Central memory CD8-positive, alpha-beta T cell (primary cell): ENCODE measurements around the gene COA6.
A peak's percentile ranks its signal among the peaks of the same experiment; 100 is the strongest.

Source experiments
- ATAC-seq: fragments of 150-1000 bp; cut with Tn5 transposase; replicated peaks from 2 replicates; pipeline ENCODE4 v1.10.0; 2022; ENCODE audit warnings: mild to moderate bottlenecking, moderate FRiP score, moderate number of reproducible peaks; ENCODE audit not compliant: poor library complexity, severe bottlenecking; ENCODE audit errors: extremely low read depth
- DNase-seq, 2 donors: peaks; one replicate each; pipeline ENCODE4 v3.0.0; 2021; ENCODE audit warnings: low spot score in 2 of 2
- H3K27ac Mint-ChIP-seq: one replicate; pipeline ENCODE4 v1.8.0; 2022; ENCODE audit warnings: low read depth, mild to moderate bottlenecking, moderate library complexity, mixed read lengths
- H3K27me3 Mint-ChIP-seq: one replicate; pipeline ENCODE4 v1.8.0; 2022; ENCODE audit warnings: mixed read lengths
- H3K36me3 Mint-ChIP-seq: one replicate; pipeline ENCODE4 v1.8.0; 2022; ENCODE audit warnings: mild to moderate bottlenecking, moderate library complexity, mixed read lengths; ENCODE audit not compliant: insufficient read depth
- H3K4me1 Mint-ChIP-seq: one replicate; pipeline ENCODE4 v1.8.0; 2022; ENCODE audit warnings: mixed read lengths
- H3K4me3 Mint-ChIP-seq: one replicate; pipeline ENCODE4 v1.8.0; 2022; ENCODE audit warnings: mild to moderate bottlenecking, moderate library complexity, mixed read lengths
- H3K9me3 Mint-ChIP-seq: one replicate; pipeline ENCODE4 v1.8.0; 2022; ENCODE audit warnings: mixed read lengths

The COA6 gene

DNA sequence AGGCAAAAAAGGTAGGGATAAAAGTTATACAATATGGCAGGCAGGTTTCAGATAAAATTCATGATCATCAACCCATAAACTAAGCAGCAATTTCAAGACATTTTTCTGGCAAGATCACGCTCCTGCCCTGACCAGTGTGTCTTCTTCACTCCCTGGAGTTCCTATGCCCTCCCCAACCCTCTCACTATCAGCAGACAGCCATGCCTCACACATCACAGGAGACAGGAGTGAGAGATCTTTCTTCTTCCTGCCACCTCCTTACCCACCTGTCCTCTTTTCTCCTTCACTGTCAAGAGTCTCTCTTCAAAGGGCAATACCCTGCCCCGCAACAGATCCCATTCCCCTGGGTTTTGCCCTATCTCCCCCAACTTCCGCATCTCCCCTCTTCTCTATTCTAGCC is 28.4 kb downstream of the COA6 start:
- ATAC-seq (no peak), DNase-seq (no peak)
- Mint-ChIP-seq H3K27me3 (no peaks in the 10 kb centered on the region), H3K4me3 (peak overlapping the region; percentile 45), H3K27ac (peak overlapping the region; percentile 81), H3K36me3 (peaks cover 4% of the 10 kb centered on the region), H3K9me3 (no peaks in the 10 kb centered on the region), H3K4me1 (peaks cover 45% of the 10 kb centered on the region)

DNA sequence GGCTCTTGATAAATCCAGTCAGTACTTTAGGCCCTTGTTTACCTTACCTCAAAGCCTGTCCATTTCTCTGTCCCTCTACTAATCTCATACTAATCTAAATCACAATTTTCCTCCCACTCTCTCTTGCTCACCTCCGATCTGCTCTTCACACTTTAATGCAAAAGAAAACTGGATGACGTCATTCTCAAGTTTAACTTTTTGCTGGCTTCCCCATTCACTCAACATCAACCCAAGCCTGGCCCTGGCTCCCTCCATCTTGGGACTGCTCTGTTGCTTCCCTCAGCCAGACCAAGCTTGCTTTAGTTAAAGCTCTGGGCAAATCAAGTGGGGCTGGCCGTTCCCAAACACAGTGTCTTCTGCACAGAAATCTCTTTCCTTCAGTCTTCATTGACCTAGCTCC is 29.7 kb downstream of the COA6 start:
- peaks cover 4% of the 10 kb centered on the region for H3K36me3 Mint-ChIP-seq
- ATAC-seq (no peak), DNase-seq (no peak)
- no peaks in the 10 kb centered on the region for H3K27me3 Mint-ChIP-seq
- H3K9me3 Mint-ChIP-seq: no peaks in the 10 kb centered on the region
- H3K4me1 Mint-ChIP-seq: peaks cover 41% of the 10 kb centered on the region
- H3K4me3 Mint-ChIP-seq: no peak overlapping the region
- peak overlapping the region; percentile 22 for H3K27ac Mint-ChIP-seq

DNA sequence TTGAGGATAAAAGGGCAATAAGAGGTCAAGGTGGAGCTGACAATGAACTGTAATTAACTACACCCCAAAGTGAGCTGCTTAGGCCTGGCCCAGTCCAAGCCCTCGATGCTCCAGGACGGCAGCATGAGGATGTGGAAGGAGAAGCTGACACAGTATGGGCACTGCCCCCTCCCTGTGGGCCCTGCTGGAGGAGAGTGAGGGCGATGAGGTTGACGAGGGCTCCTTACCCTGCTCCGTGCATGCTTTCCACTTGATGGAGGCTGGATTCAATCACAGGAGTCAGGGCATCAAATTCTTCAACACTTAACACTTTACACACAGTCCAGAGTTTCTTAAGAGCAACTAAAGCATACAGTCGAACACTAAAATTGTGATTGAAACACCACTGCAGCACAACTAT is 32.4 kb downstream of the COA6 start:
- DNase-seq (no peak), ATAC-seq (no peak)
- Mint-ChIP-seq H3K36me3 (peaks cover 7% of the 10 kb centered on the region), H3K4me1 (peaks cover 22% of the 10 kb centered on the region), H3K27ac (no peak overlapping the region), H3K27me3 (no peaks in the 10 kb centered on the region), H3K4me3 (no peak overlapping the region), H3K9me3 (no peaks in the 10 kb centered on the region)

DNA sequence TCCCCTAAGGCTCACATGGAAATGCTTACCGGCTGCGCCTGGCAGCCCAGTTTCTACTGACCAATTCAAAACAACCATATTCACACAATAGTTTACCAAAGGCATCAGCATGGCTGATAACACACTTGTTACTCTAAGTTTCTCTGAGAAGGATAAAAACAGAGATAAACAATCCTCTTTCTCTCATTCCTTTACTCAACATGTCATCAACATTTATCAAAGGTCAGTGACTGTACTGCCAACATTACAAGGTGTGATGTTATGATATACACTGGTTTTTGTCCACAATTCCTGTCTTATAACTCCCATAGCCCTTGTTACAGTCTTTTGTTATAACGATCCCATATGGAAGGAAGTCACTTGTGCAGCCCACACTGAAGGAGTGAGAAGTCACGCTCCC is 33.6 kb downstream of the COA6 start:
- no peak for DNase-seq
- Mint-ChIP-seq H3K36me3 (peaks cover 9% of the 10 kb centered on the region), H3K4me1 (peaks cover 10% of the 10 kb centered on the region), H3K9me3 (no peaks in the 10 kb centered on the region), H3K27me3 (no peaks in the 10 kb centered on the region), H3K27ac (no peak overlapping the region), H3K4me3 (no peak overlapping the region)
- ATAC-seq: no peak

DNA sequence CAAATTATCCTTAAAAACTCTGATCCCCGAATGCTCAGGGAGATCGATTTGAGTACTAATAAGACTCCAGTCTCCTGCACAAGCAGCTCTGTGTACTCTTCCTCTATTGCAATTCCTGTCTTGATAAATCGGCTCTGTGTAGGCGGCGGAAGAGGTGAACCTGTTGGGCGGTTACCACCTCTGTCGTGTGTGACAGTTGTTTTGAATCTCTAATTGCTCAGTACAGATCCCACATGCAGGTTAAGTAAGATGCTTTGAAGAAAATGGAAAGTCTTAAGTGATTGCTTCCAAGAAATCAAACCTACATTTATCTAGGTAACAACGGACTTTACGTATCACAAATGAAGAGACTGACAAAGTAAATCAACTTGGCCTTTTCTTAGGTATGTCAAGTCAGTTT is 35.5 kb downstream of the COA6 start:
- Mint-ChIP-seq H3K4me3 (no peak overlapping the region), H3K9me3 (no peaks in the 10 kb centered on the region), H3K4me1 (no peaks in the 10 kb centered on the region), H3K36me3 (peaks cover 11% of the 10 kb centered on the region), H3K27me3 (no peaks in the 10 kb centered on the region), H3K27ac (peak overlapping the region; percentile 35)
- ATAC-seq (peak; percentile 72), DNase-seq (no peak)

DNA sequence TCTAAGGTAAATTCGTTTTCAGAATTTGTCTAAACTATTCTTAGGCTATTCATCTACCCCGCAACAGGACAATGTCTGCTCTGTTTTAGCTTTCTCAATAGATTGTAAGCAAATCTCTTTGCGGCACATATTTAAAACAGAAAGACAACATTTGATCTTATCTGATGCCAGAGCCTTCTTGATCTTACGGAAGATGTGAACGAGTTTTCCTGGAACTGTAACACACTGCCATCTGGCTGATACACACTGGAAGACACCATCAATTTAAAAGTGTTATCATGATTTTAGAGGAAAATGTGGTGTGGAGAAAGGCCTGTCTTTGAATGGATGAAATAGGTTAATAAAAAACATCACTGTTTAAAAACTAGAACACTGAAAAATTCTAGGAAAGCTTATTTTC is 36.1 kb downstream of the COA6 start:
- Mint-ChIP-seq H3K27me3 (no peaks in the 10 kb centered on the region), H3K36me3 (peaks cover 11% of the 10 kb centered on the region), H3K4me3 (no peak overlapping the region), H3K4me1 (no peaks in the 10 kb centered on the region), H3K9me3 (no peaks in the 10 kb centered on the region), H3K27ac (no peak overlapping the region)
- no peak for DNase-seq
- no peak for ATAC-seq

DNA sequence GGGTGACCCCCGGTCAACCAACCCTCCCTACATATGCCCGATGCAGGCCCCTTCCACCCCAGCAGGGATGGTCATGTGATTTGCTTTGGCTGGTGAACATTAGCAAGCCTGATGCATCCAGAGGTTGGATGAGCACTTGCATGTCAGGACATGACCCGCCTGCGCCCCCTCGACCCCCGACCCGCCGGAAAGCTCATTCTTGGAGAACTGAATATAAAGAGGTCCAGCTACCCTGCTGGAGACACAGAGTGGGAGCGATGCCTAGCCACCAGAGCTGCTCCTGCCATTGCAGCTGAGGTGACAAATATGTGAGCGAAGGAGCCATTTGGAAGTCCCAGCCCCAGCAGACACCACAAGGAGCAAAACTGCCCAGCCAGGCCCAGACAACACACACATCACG is 39.6 kb downstream of the COA6 start:
- no peak overlapping the region for H3K27ac Mint-ChIP-seq
- H3K9me3 Mint-ChIP-seq: no peaks in the 10 kb centered on the region
- no peak for ATAC-seq
- H3K36me3 Mint-ChIP-seq: peaks cover 16% of the 10 kb centered on the region
- no peaks in the 10 kb centered on the region for H3K27me3 Mint-ChIP-seq
- no peaks in the 10 kb centered on the region for H3K4me1 Mint-ChIP-seq
- DNase-seq: no peak
- no peak overlapping the region for H3K4me3 Mint-ChIP-seq

DNA sequence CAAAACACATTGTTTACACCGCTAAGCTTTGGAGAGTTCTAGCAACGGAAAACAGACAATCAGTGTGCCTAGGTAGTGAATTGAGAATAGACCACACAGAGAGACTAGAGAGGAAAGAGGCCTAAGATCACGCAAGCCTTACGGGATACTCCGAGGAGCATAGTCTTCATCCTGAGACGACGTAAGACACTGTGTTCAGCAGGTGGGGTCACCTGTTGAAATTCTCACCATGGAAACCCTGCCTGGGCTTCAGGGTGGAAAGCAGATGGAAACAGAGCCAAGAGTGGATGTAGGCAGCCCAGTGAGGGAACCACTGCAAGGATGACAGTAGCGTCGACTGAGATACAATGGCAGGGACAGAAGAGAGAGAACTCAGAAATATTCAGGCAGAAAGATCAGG is 40.2 kb downstream of the COA6 start:
- no peaks in the 10 kb centered on the region for H3K4me1 Mint-ChIP-seq
- H3K4me3 Mint-ChIP-seq: no peak overlapping the region
- ATAC-seq: no peak
- H3K9me3 Mint-ChIP-seq: no peaks in the 10 kb centered on the region
- H3K27me3 Mint-ChIP-seq: no peaks in the 10 kb centered on the region
- no peak for DNase-seq
- H3K36me3 Mint-ChIP-seq: peaks cover 16% of the 10 kb centered on the region
- no peak overlapping the region for H3K27ac Mint-ChIP-seq

DNA sequence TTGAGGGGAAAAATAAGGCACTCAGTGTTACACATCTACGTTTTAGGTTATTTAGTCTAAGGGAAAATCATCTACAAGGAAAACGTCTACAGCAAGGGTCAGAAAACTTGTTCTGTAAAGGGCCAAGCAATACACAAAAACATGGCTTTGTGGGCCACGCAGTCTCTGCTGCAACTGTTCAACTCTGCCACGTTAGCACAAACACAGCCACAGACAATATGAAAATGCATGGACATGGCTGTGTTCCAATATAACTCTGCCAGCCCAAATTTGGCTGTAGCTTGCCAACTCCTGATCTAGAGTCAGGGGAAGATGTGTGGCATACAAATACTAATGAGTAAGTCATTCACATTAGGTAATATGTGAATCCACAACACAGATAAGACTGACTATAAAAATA is 40.7 kb downstream of the COA6 start:
- H3K9me3 Mint-ChIP-seq: no peaks in the 10 kb centered on the region
- H3K27ac Mint-ChIP-seq: no peak overlapping the region
- H3K4me3 Mint-ChIP-seq: no peak overlapping the region
- no peak for ATAC-seq
- H3K36me3 Mint-ChIP-seq: peaks cover 18% of the 10 kb centered on the region
- no peaks in the 10 kb centered on the region for H3K4me1 Mint-ChIP-seq
- no peaks in the 10 kb centered on the region for H3K27me3 Mint-ChIP-seq
- no peak for DNase-seq

DNA sequence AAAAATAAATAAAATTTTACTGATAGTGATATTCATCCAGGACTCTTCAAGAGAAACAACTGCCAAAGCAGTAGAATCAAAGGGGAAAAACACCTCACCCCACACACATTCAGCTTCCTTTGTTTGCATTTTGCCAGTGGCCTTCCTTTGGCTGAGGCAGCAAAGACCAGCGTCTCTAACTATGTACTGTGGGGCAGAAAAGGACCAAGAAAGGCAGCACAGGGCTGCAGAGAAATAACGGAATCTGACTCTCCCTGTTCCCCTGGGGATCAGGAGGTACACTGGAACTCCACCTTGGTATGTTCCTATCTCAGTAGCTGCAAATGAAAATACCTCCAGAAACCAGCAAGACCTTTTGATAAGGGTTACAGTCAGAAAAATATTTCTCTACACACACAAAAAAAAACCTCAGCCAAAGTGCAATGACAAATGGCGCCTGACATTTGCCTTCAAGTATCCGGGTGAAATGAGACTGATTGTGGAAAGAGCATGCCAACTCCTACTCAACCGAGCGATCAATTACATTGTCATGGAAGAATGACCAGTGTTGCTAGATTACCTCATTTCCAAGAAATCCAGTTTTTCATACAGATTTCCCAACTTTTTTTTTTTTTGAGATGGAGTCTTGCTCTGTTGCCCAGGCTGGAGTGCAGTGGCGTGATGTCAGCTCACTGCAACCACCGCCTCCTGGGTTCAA is 54.8 kb downstream of the COA6 start:
- Mint-ChIP-seq H3K36me3 (peaks cover 35% of the 10 kb centered on the region), H3K4me3 (no peak overlapping the region)

DNA sequence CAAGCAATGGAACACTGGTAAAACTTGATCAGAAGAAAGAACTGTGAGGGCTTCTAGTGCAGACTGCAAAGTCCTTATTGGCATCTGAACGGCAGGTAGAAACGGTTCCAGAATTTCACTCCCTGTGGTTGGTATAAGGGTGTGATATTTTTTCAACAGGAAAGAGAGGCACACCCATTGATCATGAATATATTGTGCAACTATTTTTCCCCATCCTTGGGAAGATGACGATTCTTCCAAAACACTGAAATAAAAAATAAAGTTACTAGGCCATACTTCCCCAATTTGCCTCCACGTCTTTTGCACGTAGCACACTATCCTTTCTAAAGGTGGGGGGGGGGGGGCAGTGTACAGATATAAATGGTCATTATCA is 56.2 kb downstream of the COA6 start:
- Mint-ChIP-seq H3K9me3 (no peaks in the 10 kb centered on the region), H3K27ac (no peak overlapping the region), H3K4me1 (no peaks in the 10 kb centered on the region), H3K27me3 (no peaks in the 10 kb centered on the region), H3K4me3 (no peak overlapping the region), H3K36me3 (peaks cover 32% of the 10 kb centered on the region)
- ATAC-seq (no peak), DNase-seq (no peak)

More for the DNA sequence above, 54.8 kb downstream of the COA6 start:
- H3K9me3 Mint-ChIP-seq: no peaks in the 10 kb centered on the region
- ATAC-seq (no peak), DNase-seq (no peak)
- H3K27ac Mint-ChIP-seq: no peak overlapping the region
- H3K27me3 Mint-ChIP-seq: no peaks in the 10 kb centered on the region
- H3K4me1 Mint-ChIP-seq: no peaks in the 10 kb centered on the region

DNA sequence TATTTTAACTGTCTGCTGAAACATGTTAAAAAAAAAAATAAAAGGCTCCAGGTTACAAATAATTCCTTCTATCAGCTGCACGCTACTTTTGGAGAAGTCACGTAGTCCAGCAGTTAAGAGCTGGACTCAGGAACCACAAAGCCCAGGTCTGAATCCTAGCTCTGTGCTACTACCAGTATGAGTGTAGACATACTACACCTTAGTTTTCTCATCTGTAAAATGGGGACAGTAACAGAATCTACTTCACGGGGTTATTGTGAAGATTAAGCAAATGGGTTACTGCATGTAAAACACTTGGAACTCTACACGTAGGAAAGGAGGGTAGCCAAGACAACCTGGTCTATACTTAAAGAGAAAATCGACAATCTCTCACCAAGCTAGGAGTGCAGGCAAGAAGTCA is 57.4 kb downstream of the COA6 start:
- DNase-seq: no peak
- Mint-ChIP-seq H3K4me1 (no peaks in the 10 kb centered on the region), H3K36me3 (peaks cover 26% of the 10 kb centered on the region), H3K27ac (no peak overlapping the region), H3K27me3 (no peaks in the 10 kb centered on the region), H3K4me3 (no peak overlapping the region), H3K9me3 (no peaks in the 10 kb centered on the region)
- no peak for ATAC-seq

DNA sequence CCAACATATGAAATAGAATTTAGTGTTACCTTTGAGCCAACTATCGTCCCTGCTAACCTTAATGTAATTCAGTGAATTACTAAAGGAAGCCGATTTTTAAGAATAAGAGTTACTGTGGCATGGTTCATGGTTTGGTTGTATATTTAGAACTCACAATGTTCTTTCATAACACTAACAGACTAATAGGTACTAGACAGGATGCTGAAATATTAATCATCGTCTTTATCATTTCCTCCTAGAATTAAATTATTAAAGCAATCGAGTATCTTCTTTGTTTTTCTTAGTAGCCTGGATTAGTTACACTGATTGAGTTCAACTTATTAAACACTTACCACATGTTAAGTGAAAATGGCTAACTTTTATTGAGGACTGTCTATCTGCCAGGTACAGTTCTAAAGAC is 58.0 kb downstream of the COA6 start:
- no peaks in the 10 kb centered on the region for H3K27me3 Mint-ChIP-seq
- DNase-seq: no peak
- peaks cover 26% of the 10 kb centered on the region for H3K36me3 Mint-ChIP-seq
- H3K9me3 Mint-ChIP-seq: no peaks in the 10 kb centered on the region
- H3K4me3 Mint-ChIP-seq: no peak overlapping the region
- no peak for ATAC-seq
- H3K4me1 Mint-ChIP-seq: no peaks in the 10 kb centered on the region
- H3K27ac Mint-ChIP-seq: no peak overlapping the region
